GM23338 (cell line): Measurements from ENCODE around the gene DAGLB. TPM values are rescaled to one million over a fixed set of nuclear protein-coding genes. Genes with fewer than 3 reads are reported as not detected.

ENCODE experiments used
- ATAC-seq: fragments of 200-7000 bp; cut with Tn5 transposase; 3 replicates; pipeline ENCODE4 v1.9.1; 2020
- DNase-seq: peaks from one replicate; pipeline ENCODE4 v3.0.0-alpha.2; 2015; ENCODE audit warnings: low spot score
- H2AFZ ChIP-seq: fragments of 200-600 bp; sonication (generic); 2 replicates; pipeline ENCODE4 v1.8.0; 2016; ENCODE audit warnings: antibody characterized with exemption, mild to moderate bottlenecking, moderate library complexity
- H3F3A ChIP-seq: fragments of 200-600 bp; sonication (generic); replicated peaks from 2 replicates; pipeline ENCODE4 v1.8.0; 2017; ENCODE audit warnings: antibody characterized with exemption, mixed run types, low read depth
- H3K27ac ChIP-seq: fragments of 200-600 bp; sonication (generic); 2 replicates; pipeline ENCODE4 v1.6.1; 2016; ENCODE audit warnings: low read depth
- H3K27me3 ChIP-seq: fragments of 200-600 bp; sonication (generic); 2 replicates; pipeline ENCODE4 v1.8.0; 2016; ENCODE audit warnings: mild to moderate bottlenecking, mixed run types, moderate library complexity; ENCODE audit not compliant: insufficient read depth
- H3K36me3 ChIP-seq: fragments of 200-600 bp; sonication (generic); 2 replicates; pipeline ENCODE4 v1.8.0; 2016; ENCODE audit warnings: mild to moderate bottlenecking; ENCODE audit not compliant: insufficient read depth
- H3K4me1 ChIP-seq: fragments of 200-600 bp; sonication (generic); 2 replicates; pipeline ENCODE4 v1.8.0; 2016; ENCODE audit warnings: mild to moderate bottlenecking, moderate library complexity; ENCODE audit not compliant: insufficient read depth
- H3K4me2 ChIP-seq: fragments of 200-600 bp; sonication (generic); 2 replicates; pipeline ENCODE4 v1.7.1; 2017; ENCODE audit warnings: mixed run types
- H3K4me3 ChIP-seq: fragments of 200-600 bp; sonication (generic); 2 replicates; pipeline ENCODE4 v1.6.1; 2016; ENCODE audit warnings: mixed run types
- H3K79me2 ChIP-seq: fragments of 200-600 bp; sonication (generic); replicated peaks from 2 replicates; pipeline ENCODE4 v1.8.0; 2017; ENCODE audit warnings: mild to moderate bottlenecking; ENCODE audit not compliant: insufficient read depth
- H3K9me2 ChIP-seq: fragments of 200-600 bp; sonication (generic); 2 replicates; pipeline ENCODE4 v1.8.0; 2017; ENCODE audit not compliant: insufficient read depth
- H4K20me1 ChIP-seq: fragments of 200-600 bp; sonication (generic); replicated peaks from 2 replicates; pipeline ENCODE4 v1.8.0; 2017; ENCODE audit warnings: mild to moderate bottlenecking; ENCODE audit not compliant: insufficient read depth
- H3K27ac Mint-ChIP-seq: 2 replicates; pipeline ENCODE4 v1.8.0; 2020; ENCODE audit warnings: inconsistent platforms, mild to moderate bottlenecking, moderate library complexity, mixed read lengths
- H3K27me3 Mint-ChIP-seq: 3 replicates; pipeline ENCODE4 v1.8.0; 2022; ENCODE audit warnings: low read depth, mild to moderate bottlenecking, moderate library complexity, mixed read lengths, inconsistent platforms; ENCODE audit not compliant: insufficient read depth, poor library complexity
- H3K36me3 Mint-ChIP-seq: 3 replicates; pipeline ENCODE4 v1.8.0; 2021; ENCODE audit warnings: low read depth, mild to moderate bottlenecking, inconsistent platforms, moderate library complexity, mixed read lengths
- H3K4me1 Mint-ChIP-seq: 3 replicates; pipeline ENCODE4 v1.8.0; 2020; ENCODE audit warnings: mild to moderate bottlenecking, inconsistent platforms, mixed read lengths
- H3K4me3 Mint-ChIP-seq: 3 replicates; pipeline ENCODE4 v1.8.0; 2021; ENCODE audit warnings: moderate library complexity, mild to moderate bottlenecking, inconsistent platforms, mixed read lengths
- H3K9me3 Mint-ChIP-seq: 3 replicates; pipeline ENCODE4 v1.8.0; 2020; ENCODE audit warnings: moderate library complexity, mild to moderate bottlenecking, inconsistent platforms, mixed read lengths
- ETS1 ChIP-seq: IDR thresholded peaks from 2 replicates; pipeline ENCODE4 v1.6.1; 2016; ENCODE audit warnings: antibody characterized with exemption
- JUNB ChIP-seq: IDR thresholded peaks from one replicate; pipeline ENCODE4 v1.6.1; 2016; ENCODE audit warnings: antibody characterized with exemption; ENCODE audit not compliant: unreplicated experiment
- REST ChIP-seq: IDR thresholded peaks from one replicate; pipeline ENCODE4 v1.6.1; 2018; ENCODE audit warnings: antibody characterized with exemption; ENCODE audit not compliant: unreplicated experiment
- ZNF462 ChIP-seq: fragments of 250-450 bp; sonication (Bioruptor Pico); IDR thresholded peaks from 2 replicates; pipeline ENCODE4 v1.5.0; 2020; ENCODE audit warnings: mild to moderate bottlenecking, moderate library complexity
- polyA plus RNA-seq: library from polyadenylated mRNA; unstranded; fragments of >200 nt; fragmentation: Nextera tagmentation; extraction: Ambion mirVana; gene quantifications from 2 replicates; pipeline ENCODE4 v1.2.1, GENCODE V29; 2016
- total RNA-seq: library from RNA; depleted of rRNA; stranded (reverse); fragments of >200 nt; shearing (Covaris generic); gene quantifications from 2 replicates; pipeline ENCODE4 v1.2.3, GENCODE V29; 2014

The DAGLB gene
- total and polyA plus RNA-seq, 2 experiments from 2014 or later = 13.8 to 26.0 TPM

GRCh38 chr7:6419310-6419773 lies 28.4 kb downstream of the DAGLB start:
- peaks cover 38% of the 10 kb centered on the region for H3K36me3 ChIP-seq
- H3K4me3 Mint-ChIP-seq = no peak overlapping the region
- ATAC-seq = no peak
- H4K20me1 ChIP-seq = no peaks in the 10 kb centered on the region; the same call in 1 of the 2 replicates
- no peaks in the 10 kb centered on the region for H3K27me3 ChIP-seq
- no peaks in the 10 kb centered on the region for H3K4me1 ChIP-seq
- H3F3A ChIP-seq = peaks cover 10% of the 10 kb centered on the region; the same call in 1 of the 2 replicates
- H3K9me2 ChIP-seq = no peaks in the 10 kb centered on the region
- no peak overlapping the region for H2AFZ ChIP-seq
- no peak for DNase-seq
- H3K27ac Mint-ChIP-seq = no peak overlapping the region
- no peak overlapping the region for H3K4me2 ChIP-seq
- TF ChIP-seq ZNF462 (no peak), JUNB (no peak), REST (peak; percentile 11), ETS1 (no peak)
- H3K27ac ChIP-seq = no peak overlapping the region
- H3K9me3 Mint-ChIP-seq = peaks cover 31% of the 10 kb centered on the region
- H3K27me3 Mint-ChIP-seq = peaks cover 5% of the 10 kb centered on the region
- H3K79me2 ChIP-seq = no peaks in the 10 kb centered on the region
- peaks cover 89% of the 10 kb centered on the region for H3K36me3 Mint-ChIP-seq
- no peak overlapping the region for H3K4me3 ChIP-seq
- peaks cover 5% of the 10 kb centered on the region for H3K4me1 Mint-ChIP-seq
